GM20000 (cell line): ENCODE data around the gene SLC25A30.
"Not testable (repeated sequence)": the region's sequence is repeated elsewhere in the genome, so short reads cannot be mapped to it uniquely, and the experiment has no call there.

ENCODE experiments used
- DNase-seq: peaks from one replicate; pipeline ENCODE4 v3.0.0; 2012; ENCODE audit warnings: low spot score
- TF ChIP-seq, protein P1 (sequence below): IDR thresholded peaks from 2 replicates; pipeline ENCODE4 v1.5.1; 2012; ENCODE audit warnings: mild to moderate bottlenecking, control low read depth; ENCODE audit errors: extremely low read depth, missing control alignments

SLC25A30 gene

DNA sequence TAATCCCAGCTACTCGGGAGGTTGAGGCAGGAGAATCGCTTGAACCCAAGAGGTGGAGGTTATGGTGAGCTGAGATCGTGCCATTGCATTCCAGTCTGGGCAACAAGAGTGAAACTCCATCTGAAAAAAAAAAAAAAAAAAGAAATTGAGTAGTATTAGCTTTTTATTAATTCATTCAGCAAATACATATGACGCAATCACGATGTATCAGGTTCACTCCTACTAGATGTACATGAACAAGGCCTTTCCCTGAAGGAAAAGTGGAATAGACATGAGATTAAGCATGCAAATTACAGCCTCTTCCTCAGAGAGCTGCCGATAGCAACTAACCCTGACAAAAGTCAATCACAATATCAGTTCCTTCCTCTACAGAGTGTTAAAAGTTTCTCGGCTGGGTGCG is 68.0 kb downstream of the SLC25A30 start:
- TF ChIP-seq, protein P1, sequence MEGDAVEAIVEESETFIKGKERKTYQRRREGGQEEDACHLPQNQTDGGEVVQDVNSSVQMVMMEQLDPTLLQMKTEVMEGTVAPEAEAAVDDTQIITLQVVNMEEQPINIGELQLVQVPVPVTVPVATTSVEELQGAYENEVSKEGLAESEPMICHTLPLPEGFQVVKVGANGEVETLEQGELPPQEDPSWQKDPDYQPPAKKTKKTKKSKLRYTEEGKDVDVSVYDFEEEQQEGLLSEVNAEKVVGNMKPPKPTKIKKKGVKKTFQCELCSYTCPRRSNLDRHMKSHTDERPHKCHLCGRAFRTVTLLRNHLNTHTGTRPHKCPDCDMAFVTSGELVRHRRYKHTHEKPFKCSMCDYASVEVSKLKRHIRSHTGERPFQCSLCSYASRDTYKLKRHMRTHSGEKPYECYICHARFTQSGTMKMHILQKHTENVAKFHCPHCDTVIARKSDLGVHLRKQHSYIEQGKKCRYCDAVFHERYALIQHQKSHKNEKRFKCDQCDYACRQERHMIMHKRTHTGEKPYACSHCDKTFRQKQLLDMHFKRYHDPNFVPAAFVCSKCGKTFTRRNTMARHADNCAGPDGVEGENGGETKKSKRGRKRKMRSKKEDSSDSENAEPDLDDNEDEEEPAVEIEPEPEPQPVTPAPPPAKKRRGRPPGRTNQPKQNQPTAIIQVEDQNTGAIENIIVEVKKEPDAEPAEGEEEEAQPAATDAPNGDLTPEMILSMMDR, result no peak

DNA sequence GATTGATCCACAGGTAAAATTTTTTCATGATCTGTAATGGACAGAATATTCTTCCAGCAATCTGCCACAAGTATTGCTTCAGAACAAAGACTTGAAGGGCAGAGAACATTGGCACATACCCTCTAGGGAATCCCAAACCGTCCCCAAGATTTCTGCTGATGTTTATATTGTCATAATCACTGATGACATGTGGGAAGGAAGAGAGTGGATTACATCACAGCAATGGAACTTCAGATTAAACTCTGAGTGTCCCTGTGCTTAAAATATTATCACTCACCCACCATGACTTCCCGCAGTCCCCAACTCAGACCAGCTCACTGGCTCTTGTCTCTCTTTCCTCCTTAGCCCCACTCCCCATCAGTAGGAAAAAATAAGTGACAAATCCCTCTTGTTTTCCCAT is 68.7 kb downstream of the SLC25A30 start:
- DNase-seq, result no peak
- TF ChIP-seq, protein P1, result no peak

More for the DNA sequence above, 68.0 kb downstream of the SLC25A30 start:
- DNase-seq, result no peak

DNA sequence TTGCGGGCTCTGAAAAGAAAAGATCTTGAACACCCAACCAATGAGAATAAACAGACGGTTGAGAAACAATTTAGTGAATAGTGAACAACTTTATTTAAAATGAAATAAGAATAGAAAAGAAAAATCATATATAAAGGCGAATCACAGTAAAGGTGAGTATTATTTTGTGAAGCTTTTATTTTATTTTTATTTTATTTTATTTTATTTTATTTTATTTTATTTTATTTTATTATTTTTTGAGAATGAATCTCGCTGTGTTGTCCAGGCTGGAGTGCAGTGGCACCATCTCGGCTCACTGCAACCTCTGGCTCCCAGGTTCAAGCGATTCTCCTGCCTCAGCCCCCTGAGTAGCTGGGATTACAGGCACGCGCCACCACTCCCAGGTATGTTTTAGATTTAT is 74.1 kb downstream of the SLC25A30 start:
- not testable (repeated sequence) for DNase-seq
